ENCODE measurements around the gene TDRD15. TPM values are rescaled to one million over a fixed set of nuclear protein-coding genes. Genes with fewer than 3 reads are reported as not detected.

The TDRD15 gene
- total RNA-seq, 4 donors from 2014 or later, result 0.83 TPM; not detected in 3

- Histone ChIP-seq H3K27me3 (no peaks in the 10 kb centered on the region), H3K36me3 (no peaks in the 10 kb centered on the region), H3K4me3 (no peak overlapping the region), H3K4me1 (no peaks in the 10 kb centered on the region), H3K27ac (no peak overlapping the region), H3K9me3 (no peaks in the 10 kb centered on the region)
- no peak for DNase-seq
- TF ChIP-seq, protein P1, sequence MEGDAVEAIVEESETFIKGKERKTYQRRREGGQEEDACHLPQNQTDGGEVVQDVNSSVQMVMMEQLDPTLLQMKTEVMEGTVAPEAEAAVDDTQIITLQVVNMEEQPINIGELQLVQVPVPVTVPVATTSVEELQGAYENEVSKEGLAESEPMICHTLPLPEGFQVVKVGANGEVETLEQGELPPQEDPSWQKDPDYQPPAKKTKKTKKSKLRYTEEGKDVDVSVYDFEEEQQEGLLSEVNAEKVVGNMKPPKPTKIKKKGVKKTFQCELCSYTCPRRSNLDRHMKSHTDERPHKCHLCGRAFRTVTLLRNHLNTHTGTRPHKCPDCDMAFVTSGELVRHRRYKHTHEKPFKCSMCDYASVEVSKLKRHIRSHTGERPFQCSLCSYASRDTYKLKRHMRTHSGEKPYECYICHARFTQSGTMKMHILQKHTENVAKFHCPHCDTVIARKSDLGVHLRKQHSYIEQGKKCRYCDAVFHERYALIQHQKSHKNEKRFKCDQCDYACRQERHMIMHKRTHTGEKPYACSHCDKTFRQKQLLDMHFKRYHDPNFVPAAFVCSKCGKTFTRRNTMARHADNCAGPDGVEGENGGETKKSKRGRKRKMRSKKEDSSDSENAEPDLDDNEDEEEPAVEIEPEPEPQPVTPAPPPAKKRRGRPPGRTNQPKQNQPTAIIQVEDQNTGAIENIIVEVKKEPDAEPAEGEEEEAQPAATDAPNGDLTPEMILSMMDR (IDR thresholded peaks at IDR 0.05), result no peak
- no peak for TF ChIP-seq POLR2A (IDR thresholded peaks at IDR 0.05)
Measured at GRCh38 chr2:21117688-21118087, 6.1 kb upstream of the TDRD15 start.

GRCh38 chr2:21118302-21118920, 5.4 kb upstream of the TDRD15 start:
- no peak overlapping the region for H3K4me3 ChIP-seq
- H3K36me3 ChIP-seq, result no peaks in the 10 kb centered on the region
- DNase-seq, result peak in 2 of 3 donors; percentile 51 to 70
- H3K27ac ChIP-seq, result no peak overlapping the region
- TF ChIP-seq POLR2A (IDR thresholded peaks at IDR 0.05), result no peak
- TF ChIP-seq, protein P1 (IDR thresholded peaks at IDR 0.05), result peak in 4 of 6 experiments; percentile 39 to 87 (median 80)
- H3K27me3 ChIP-seq, result no peaks in the 10 kb centered on the region
- H3K4me1 ChIP-seq, result no peaks in the 10 kb centered on the region
- H3K9me3 ChIP-seq, result no peaks in the 10 kb centered on the region

- Histone ChIP-seq H3K4me1 (no peaks in the 10 kb centered on the region), H3K27ac (no peak overlapping the region), H3K4me3 (no peak overlapping the region), H3K9me3 (no peaks in the 10 kb centered on the region), H3K27me3 (no peaks in the 10 kb centered on the region), H3K36me3 (no peaks in the 10 kb centered on the region)
- DNase-seq, result no peak
- TF ChIP-seq, protein P1 (IDR thresholded peaks at IDR 0.05), result no peak
- no peak for TF ChIP-seq POLR2A (IDR thresholded peaks at IDR 0.05)
Measured at GRCh38 chr2:21131861-21132260, 8.1 kb downstream of the TDRD15 start.

DNA sequence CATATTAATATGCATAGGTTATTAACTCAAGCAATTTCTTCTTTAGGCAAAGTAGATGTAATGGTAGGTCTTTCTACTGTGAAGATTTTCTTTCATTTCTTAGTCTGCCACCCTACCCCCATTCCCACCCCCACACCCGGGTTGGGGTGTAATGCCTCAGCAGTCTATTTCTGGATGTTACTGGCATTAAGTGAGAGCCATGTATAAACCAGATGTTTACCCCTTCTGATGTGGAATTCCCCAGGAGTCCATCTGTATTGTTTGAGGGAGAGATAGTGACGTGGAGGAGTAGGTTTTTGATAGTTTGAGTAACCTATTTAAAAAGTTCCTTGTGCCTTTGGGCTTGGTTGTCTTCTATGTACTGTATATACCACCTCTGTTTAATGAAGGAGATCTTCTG, 11.8 kb downstream of the TDRD15 start:
- no peaks in the 10 kb centered on the region for H3K9me3 ChIP-seq
- no peaks in the 10 kb centered on the region for H3K4me1 ChIP-seq
- TF ChIP-seq POLR2A (IDR thresholded peaks at IDR 0.05), result no peak
- TF ChIP-seq, protein P1 (IDR thresholded peaks at IDR 0.05), result no peak
- no peaks in the 10 kb centered on the region for H3K27me3 ChIP-seq
- no peak for DNase-seq
- no peaks in the 10 kb centered on the region for H3K36me3 ChIP-seq
- no peak overlapping the region for H3K4me3 ChIP-seq
- H3K27ac ChIP-seq, result no peak overlapping the region

GRCh38 chr2:21142149-21142548, 18.4 kb downstream of the TDRD15 start:
- TF ChIP-seq POLR2A (IDR thresholded peaks at IDR 0.05), result no peak
- TF ChIP-seq, protein P1 (IDR thresholded peaks at IDR 0.05), result no peak
- H3K4me1 ChIP-seq, result no peaks in the 10 kb centered on the region
- no peak overlapping the region for H3K4me3 ChIP-seq
- no peaks in the 10 kb centered on the region for H3K27me3 ChIP-seq
- H3K27ac ChIP-seq, result no peak overlapping the region
- no peak for DNase-seq
- H3K36me3 ChIP-seq, result no peaks in the 10 kb centered on the region
- no peaks in the 10 kb centered on the region for H3K9me3 ChIP-seq

DNA sequence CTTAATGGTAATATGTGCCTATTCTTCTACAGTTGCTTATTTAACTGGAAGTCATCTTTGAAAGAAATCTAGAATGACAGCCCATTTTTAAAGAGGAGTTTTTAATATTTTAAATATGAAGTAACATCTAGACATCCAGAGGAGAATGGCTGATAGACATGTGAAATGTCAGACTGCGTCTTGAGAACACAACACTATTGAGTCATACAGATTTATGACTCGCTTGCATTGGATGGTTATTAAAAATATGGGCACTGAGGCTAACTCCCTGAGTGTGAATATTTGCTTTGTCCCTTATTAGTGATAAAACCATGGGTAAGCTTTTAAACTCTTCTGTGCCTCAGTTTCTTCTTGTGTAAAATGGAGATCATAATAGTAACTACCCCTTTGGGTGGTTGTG, 22.9 kb downstream of the TDRD15 start:
- no peak for TF ChIP-seq POLR2A (IDR thresholded peaks at IDR 0.05)
- TF ChIP-seq, protein P1 (IDR thresholded peaks at IDR 0.05), result no peak
- DNase-seq, result no peak
- Histone ChIP-seq H3K36me3 (no peaks in the 10 kb centered on the region), H3K4me1 (no peaks in the 10 kb centered on the region), H3K4me3 (no peak overlapping the region), H3K27ac (no peak overlapping the region), H3K9me3 (no peaks in the 10 kb centered on the region), H3K27me3 (no peaks in the 10 kb centered on the region)
